Pons (tissue), 1 donor: ENCODE measurements around the gene GRN.
"Not testable (repeated sequence)": the region's sequence is repeated elsewhere in the genome, so short reads cannot be mapped to it uniquely, and the experiment has no call there.

ENCODE experiments used
- DNase-seq: peaks from one replicate; pipeline ENCODE4 v3.0.0-alpha.2; 2016; ENCODE audit warnings: low spot score

The GRN gene

DNA sequence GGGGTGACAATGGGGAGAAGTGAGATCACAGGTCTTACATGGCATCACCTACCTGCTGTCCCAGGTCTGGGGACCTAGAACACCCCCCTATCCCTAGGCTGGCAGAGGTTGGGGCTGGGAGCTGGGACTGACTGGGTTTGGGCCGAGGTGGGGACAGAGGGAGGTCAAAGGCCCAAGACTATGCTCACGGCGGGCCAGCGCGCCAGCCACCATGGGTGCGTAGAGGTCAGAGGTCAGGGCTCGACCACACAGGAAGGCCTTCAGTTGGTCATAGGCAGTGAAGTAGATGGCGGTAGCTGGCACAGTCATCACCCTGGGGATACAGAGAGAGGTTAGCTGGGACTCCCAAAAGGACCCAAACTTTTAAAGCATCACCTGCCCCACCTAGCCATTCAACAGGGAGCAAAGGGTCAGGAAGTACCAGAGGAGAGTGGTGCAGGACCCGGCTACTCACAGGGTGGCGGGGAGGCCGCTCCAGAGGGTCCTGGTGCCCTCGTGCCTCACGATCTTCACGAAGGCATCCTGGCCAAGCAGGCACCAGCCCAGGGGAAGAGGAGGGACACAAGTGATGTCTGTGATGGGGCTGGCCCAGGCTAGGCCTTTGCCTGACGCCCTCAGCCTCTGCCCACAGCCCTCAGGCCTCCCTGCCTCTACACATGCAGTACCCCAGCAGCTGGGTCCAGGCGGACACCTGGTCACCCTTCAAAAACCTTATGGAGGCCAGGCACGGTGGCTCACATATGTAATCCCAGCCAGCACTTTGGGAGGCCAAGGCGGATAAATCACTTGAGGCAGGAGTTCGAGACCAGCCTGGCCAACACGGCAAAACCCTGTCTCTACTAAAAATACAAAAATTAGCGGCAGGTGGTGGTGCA lies 23.6 kb upstream of the GRN start:
- no peak for DNase-seq

DNA sequence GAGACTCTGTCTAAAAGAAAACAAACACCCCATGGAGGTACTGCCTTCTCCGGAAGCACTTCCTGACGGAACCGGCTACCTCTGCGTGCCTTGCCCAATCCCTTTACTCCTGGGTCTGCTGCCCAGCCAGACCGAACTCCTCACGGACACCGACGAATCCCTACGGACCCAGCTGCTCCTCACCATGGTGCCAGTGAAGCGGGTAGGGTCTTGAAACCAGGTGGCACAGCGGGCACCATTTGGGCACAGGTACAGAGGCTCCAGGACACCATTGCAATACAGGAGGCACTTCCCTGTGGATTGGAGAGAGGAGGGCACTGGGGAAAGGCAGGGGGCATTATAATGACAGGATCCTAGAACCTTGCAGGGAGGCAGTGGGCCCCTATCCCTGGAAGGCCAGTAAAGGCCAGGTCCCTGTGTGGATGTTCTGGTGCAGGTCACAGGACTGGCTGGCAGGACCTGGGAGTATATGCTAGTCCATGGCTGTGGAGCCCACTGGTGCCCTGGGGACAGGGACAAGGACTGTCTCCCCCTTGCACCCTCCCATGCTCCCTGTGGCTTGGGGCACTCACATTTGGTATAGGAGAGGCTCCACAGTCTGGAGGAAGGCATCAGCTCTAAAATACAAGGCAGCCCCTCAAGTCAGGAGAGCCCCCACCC lies 22.7 kb upstream of the GRN start:
- no peak for DNase-seq

DNA sequence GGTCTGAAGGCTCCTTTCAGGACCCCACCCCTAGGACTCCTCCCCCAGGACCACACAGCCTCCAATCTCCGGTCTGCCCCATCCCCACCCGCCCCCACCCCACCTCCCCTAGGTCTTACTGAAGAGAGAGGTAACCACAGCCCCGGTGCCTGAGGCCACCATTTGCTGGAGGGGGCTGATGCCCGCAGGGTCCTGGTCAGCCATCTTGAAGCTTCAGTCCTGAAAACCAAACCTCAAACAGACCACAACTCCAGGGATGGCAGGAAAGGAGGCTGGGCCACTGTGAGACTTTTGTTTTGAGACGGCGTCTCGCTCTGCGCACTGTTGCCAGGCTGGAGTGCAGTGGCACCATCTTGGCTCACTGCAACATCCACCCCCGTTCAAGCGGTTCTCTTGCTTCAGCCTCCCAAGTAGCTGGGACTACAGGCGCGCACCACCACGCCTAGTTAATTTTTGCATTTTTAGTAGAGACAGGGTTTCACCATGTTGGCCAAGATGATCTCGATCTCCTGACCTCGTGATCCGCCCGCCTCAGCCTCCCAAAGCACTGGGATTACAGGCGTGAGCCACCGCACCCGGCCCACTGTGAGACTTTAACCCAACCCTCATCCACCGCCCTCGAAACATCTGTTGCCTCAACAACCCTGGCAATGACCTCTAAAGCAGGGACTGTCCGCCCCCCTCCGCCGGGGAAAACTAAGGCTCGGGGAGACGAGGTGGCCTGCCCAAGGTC lies 21.6 kb upstream of the GRN start:
- no peak for DNase-seq

DNA sequence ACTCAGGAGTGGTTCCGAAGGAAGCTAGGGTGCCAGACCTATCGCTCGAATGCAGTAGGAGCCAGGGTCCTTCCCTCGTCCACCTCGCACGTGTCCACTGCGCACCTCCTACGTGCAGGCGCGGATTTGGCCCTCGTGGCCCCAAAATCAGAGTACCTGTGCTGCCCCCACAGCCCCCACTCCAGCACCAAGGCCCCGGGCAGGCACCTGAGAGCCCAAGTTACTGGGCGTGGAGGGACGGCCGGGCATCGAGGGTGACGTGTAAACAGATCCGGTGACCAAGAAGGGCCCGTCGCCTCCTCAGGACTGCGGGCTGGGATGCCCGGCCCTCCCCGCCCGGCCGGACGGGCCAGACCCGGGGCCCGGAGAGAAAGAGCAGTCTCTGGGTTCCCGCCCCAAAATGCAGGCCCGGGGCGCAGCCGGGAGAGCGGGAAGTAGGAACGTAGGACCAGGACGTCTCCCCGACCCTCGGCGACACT lies 21.0 kb upstream of the GRN start:
- DNase-seq = no peak

DNA sequence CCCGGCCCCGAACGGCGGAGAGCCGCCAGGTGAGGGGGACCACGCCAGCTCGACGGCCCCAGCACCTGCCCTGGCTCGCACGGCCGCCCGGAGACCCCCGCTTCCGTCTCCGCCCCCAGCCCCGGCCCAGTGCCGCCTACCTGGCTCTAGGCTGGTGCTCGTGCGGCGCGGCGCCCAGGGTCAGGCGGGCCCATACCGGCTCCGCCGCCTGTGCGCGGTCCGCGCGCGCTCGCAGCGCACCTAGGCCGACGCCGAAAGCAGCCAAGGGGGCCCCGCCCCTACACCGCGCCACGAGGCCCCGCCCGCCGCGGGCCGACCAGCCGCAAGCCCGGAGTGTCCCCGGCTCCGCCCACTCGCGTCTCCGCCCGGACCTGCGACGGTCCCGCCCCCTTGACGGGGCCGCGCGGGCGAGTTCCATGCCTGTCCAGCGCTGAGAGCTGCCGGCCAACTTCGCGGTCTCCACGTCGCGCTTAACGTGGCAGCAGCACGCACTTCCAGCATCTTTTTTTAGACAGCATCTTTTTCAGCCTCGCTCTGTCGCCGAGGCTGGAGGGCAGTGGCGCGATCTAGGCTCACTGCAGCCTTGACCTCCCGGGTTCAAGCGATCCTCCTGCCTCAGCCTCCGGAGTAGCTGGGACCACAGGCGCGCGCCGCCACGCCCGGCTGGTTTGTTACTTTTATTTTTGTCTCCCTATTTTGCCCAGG lies 20.4 kb upstream of the GRN start, which contains the start of gene SLC25A39:
Gene SLC25A39 (minus strand): TSS at position 253 of the 705 bp plus-strand sequence. CDS start 1,261 bp downstream, outside the sequence.
- DNase-seq = peak; percentile 87

DNA sequence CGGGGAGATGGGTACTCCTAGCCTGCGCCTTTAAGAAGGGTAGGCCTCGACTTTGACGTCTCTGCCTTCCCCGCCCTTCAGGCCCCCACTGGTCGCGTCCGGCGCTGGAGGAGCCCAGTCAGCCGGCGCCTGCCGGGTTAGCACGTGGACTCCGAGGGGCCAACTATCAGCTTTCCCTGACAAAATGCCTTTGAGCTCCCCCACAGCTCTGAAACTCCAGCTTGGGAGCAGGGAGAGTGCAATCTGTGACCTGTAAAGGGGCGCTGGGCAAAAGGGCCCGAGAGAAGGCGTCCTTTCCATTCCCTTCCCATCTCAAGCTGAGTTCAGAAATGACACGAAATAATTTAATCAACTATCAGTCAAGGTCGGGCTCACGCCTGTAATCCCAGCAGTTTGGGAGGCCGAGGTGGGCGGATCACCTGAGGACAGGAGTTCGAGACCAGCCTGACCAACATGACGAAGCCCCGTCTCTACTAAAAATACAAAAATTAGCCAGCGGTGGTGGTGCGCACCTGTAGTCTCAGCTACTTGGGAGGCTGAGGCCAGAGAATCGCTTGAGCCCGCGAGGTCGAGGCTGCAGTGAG lies 18.1 kb upstream of the GRN start:
- DNase-seq = peak; percentile 97

DNA sequence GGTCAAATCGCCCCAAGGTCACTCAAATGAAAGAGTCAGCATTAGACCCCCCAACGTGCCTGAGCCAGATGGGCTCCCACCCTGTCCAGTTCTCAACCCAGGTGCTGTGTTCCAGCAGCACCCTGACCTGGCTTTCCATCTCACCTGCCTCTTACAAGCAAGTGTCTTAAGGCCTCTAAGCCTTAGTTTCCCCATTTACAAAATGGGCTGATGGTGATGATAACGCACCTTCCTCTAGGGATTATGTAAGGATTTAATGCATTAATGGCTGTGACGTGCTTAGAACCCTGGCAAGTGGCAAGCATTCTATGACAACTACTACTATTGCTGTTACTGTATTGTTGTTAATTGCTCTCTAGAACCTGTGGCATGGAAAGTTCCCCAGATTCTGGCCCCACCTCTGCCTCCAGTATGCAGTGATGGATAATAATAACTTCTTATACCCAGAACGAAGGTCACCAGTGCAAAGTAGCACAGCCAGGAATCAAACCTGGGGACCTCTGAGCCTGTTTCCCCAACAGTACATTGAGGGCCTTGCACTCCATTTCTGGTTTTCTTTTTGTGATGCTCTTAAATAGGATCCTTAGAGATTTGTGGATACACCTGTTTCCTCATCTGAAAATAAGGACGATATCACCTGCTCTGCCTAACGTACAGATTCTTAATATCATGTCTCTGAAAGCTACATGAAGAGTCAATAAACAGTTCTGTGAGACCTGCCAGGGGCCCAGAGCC lies 17.2 kb upstream of the GRN start:
- DNase-seq = no peak

DNA sequence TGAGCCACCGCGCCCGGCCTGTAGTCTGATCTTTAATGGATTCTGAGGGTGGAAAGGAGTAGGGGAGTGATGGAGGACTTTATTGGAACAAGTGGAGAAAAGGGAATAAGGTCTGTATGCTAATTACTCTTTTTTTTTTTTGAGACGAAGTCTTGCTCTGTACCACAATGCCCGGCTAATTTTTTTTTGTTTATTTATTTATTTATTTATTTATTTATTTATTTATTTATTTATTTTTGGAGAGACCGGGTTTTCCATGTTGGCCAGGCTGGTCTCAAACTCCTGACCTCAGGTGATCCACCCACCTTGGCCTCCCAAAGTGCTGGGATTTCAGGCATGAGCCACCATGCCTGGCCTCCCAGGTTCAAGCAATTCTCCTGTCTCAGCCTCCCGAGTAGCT lies 15.6 kb upstream of the GRN start:
- not testable (repeated sequence) for DNase-seq

DNA sequence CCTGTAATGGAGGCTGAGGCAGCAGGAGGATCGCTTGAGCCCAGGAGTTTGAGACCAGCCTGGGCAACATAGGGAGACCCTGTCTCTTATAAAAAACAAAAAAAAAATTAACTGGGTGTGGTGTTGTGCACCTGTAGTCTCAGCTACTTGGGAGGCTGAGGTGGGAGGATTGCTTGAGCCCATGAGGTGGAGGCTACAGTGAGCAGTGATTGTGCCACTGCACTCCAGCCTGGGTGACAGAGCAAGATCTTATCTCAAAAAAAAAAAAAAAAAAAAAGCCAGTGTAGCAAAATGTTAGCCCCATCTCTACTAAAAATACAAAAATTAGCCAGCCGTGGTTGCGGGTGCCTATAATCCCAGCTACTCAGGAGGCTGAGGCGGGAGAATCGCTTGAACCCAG lies 14.8 kb upstream of the GRN start:
- not testable (repeated sequence) for DNase-seq

DNA sequence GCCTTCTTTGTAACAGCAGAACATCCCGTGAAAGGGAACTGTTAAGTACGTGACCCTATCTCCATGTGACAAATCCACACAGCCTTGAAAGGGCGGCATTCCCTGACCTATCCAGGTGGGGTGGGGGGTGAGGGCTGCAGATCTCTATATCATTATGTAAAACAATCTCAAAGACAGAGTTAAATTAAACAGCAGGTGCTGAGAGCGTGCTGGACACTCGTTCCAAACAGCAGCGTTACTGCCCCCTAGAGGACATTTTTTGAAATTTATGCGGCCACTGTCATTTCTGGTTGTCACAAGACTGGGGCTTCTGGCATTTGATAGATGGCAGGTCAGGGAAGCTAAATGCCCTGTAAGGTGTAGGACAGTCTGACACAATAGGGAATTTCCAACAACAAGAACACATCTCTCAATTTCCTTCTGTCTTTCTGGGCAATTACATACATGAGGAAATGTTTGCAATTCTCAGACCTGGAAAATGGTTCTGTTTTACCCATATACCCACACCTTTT lies 13.8 kb upstream of the GRN start:
- DNase-seq = peak; percentile 88

DNA sequence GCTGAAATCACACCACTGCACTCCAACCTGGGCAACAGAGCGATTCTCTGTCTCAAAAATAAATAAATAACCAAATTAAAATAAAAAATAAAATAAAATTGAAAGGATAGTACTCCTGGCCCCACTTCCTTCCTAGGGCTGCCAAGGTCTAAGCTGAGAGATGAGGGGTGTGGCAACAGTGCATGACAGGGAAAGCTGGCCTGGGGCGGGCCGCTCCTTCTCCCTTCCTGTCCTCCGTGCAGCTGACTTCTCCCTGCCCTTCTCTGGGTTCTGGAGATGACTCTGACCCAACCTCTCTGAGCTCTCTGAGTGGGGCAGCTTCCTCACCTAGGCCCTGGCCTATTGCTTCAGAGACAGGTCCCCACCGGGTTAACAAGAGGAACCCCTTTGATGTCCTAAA lies 11.7 kb upstream of the GRN start:
- DNase-seq = no peak

DNA sequence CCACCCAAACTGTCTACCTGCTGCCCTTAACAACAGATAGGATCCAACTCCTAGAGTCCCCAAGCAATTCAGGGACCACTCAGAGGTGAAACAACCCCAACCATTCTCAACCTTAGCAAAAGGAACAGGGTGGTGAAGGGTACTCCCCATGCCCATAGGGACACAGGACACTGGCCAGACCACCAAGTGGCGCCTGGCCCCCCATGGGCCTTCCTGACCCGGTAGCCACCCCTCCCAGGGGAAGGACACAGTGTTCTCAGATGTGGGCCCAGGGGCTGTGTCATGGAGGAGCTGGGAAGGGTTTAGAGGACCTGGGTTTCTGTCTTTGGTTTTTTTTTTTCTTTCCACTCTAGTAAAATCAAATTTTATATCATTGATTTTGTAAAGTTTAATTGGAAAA lies 10.8 kb upstream of the GRN start:
- DNase-seq = no peak

DNA sequence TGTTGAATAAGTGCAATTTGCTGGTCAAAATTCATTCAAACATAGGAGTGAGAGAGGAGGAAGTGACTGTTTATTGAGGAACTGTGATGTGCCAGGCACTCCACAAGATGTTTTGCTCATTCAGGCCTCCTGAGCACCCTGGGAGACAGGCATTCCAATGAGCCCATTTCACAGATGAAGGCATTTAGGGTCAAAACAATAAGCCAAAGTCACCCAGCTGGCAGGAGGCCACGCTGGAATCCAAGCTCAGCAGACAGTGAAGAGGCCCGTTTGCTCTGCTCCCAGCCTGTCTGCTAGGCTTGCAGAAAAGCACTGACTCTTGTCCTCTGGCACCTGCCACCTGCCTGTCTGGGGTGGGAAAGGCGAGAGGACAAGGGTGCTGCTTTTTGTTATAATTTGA lies 10.4 kb upstream of the GRN start:
- DNase-seq = no peak

DNA sequence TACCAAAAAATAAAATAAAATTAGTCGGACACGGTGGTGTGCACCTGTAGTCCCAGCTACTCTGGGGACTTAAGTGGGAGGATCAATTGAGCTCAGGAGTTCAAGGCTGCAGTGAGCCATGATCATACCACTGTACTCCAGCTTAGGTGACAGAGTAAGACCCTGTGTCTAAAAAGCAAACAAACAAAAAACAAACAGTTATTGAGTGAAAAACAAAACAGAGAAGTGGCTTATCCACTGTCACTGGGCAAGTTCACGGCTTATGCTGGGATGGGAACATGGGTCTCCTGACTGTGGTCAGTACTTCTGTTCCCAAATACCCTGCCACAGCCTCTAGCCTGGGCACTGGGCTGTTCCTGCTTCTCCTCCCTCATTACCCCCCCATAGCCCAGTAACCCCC lies 9.5 kb upstream of the GRN start:
- no peak for DNase-seq

DNA sequence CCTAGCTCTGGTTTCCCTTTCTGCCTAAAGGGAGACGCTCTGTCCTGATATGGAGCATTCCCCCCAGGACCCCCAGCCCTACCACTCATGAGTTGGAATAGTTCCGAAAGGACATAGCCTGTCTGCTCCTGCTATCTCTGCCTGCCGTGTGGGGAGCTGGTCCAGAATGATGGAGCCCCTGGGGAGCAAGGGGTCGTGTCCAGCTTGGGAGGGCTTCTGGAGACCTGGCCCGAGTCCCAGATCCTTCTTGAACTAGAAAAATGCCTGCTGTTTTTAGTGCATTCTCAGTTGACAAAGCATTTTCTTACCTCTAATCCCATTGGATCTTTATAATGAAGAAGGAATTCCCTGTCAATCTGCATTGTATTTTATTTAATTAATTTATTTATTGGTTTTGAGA lies 9.1 kb upstream of the GRN start:
- DNase-seq = no peak

DNA sequence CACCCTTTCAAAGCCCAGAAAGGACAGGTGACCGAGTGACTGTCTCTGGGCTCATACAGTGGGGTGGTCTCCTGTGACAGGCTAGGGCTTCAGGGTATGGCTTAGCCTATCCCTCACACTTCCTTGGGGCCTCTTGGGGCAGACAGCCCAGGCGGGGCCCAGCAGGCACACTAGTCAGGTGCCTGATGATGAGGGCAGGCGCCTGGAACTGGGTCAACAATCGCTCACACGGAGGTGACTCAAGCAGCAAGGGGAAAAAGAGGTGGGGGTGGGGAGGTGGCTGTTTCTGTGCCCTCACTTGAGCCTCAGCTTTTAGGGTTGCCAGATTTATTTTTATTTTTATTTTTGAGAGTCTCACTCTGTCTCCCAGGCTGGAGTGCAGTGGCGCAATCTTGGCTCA lies 6.4 kb upstream of the GRN start:
- DNase-seq = no peak

DNA sequence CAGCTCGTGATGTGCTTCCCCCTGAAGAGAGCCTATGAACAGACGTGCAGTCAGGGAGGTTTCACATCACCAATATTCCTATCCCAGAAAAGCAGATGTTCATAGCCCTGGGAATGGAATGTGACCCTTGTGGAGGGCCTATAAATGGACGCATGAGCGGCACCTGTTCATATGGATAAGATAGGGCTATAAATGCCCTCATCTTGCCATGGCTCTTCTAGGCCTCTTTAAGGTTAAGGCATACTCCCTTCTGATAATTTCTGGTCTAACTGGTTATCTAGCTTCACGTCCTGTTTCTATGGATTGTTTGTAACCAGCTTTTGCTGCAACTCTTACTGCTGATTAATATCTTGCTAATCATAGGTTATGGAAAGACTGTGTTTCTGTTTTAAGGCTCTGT lies 4.5 kb upstream of the GRN start:
- not testable (repeated sequence) for DNase-seq

DNA sequence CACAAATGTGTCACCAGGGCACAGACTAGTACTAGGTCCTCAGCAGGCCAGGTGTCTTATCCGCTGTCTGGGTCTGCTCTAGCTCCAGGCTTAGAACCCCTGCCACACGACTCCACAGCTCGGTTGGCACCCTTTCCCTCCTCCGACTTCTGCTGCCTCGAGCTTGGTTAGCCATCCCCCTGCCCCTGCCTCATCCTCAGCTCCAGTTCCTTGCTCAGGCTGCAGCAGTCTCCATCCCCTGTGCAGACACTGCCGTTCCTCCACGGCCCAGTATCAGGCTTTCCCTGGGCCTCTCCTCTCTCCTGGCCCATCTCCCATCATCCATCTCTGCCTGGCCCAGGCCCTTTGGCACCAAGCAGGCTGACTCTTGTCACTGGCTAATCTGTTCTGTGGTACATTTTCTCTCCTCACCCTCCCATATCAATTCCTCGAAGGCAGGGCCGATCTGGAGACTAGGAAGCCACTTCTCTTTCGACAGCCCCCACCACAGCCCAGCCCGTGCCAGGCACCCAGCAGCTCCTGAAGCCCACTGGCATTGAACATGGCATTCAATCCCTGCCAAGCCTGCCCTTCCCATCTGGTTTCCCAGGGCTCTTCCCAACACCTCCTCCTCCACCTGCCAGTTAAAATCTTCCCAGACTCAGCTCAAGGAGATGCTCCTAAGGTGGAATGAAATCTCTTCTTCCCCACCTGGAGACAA lies 1.4 kb upstream of the GRN start:
- no peak for DNase-seq

DNA sequence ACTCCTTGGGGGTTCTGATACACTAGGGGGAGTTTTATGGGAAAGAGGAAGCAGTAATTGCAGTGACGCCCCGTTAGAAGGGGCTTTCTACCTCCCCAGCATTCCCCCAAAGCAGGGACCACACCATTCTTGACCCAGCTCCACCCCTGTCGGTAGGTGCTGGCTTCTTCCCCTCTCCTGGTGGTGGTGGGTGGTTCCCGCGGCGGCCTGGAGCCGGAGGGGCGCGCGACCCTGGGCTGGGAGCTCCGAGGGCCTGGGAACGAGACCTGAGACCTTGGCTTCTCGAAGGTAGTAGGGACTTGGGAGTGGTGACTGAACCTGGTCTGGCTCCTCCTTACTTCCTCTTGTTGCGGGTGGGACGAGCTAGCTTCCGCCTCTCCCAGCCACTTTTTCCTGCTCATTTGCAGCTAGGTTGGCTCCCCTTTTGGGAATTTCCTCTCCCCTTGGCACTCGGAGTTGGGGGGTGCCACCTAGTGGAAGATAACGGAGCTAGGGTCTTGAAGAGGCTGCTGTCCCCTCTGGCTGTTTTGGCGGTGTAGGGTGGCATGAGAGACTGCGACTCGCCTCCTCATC lies 438 bp downstream of the GRN start:
- peak; percentile 76 for DNase-seq
